Endothelial cell of umbilical vein (primary cell): ENCODE results near the gene CLEC18A. TPM values are rescaled to one million over a fixed set of nuclear protein-coding genes. Genes with fewer than 3 reads are reported as not detected.

Source experiments
- BruUV-seq: library from RNA; stranded (reverse); fragments of 400-500 nt; replicated peaks from 2 replicates; lab custom pipeline; 2021; lab: Mats Ljungman, UMichigan
- CTCF ChIA-PET: fragments of 300-600, 350-600 bp; sonication (Branson Sonifier 250); formaldehyde crosslinking; loops from one replicate; lab custom pipeline; 2021; ENCODE audit warnings: antibody characterized with exemption, inconsistent platforms; lab: Charles Lee
- POLR2A ChIA-PET: fragments of 300-600, 350-600 bp; sonication (Branson Sonifier 250); formaldehyde crosslinking; loops from one replicate; lab custom pipeline; 2021; ENCODE audit warnings: antibody characterized with exemption, inconsistent platforms; lab: Charles Lee
- DNase-seq: peaks from one replicate; pipeline ENCODE4 v3.0.0-alpha.2; 2011; ENCODE audit warnings: low read depth, low spot score
- FAIRE-seq: peaks from 2 replicates; lab custom pipeline; 2011; peaks lifted over from hg19 to GRCh38; lab: Jason Lieb, UNC
- H2AFZ ChIP-seq: 2 replicates; pipeline ENCODE4 v1.6.0; 2012; ENCODE audit warnings: low read depth, low read length, control low read depth, inconsistent platforms
- H3K27ac ChIP-seq: 2 replicates; pipeline ENCODE4 v1.5.1; 2011; ENCODE audit warnings: low read depth, mild to moderate bottlenecking, control low read depth, low read length, moderate library complexity; ENCODE audit not compliant: insufficient read depth
- H3K27me3 ChIP-seq, 2 experiments: 2 replicates each; pipeline versions ENCODE4 v1.6.0 to v1.6.1; 2011; ENCODE audit warnings: low read length in 2 of 2, mixed read lengths in 1 of 2; ENCODE audit not compliant: control insufficient read depth in 2 of 2, insufficient read depth in 2 of 2
- H3K36me3 ChIP-seq, 2 experiments: 2 replicates in 1 of 2; 3 replicates in 1 of 2; pipeline ENCODE4 v1.5.1; 2011; ENCODE audit warnings: low read length in 2 of 2, mild to moderate bottlenecking in 1 of 2, moderate library complexity in 1 of 2; ENCODE audit not compliant: control insufficient read depth in 2 of 2, insufficient read depth in 2 of 2; ENCODE audit errors: extremely low read depth in 1 of 2
- H3K4me1 ChIP-seq: 3 replicates; pipeline ENCODE4 v1.5.1; 2011; ENCODE audit warnings: mild to moderate bottlenecking, low read length; ENCODE audit not compliant: control insufficient read depth, insufficient read depth; ENCODE audit errors: extremely low read depth
- H3K4me2 ChIP-seq: 2 replicates; pipeline ENCODE4 v1.6.1; 2011; ENCODE audit warnings: low read length, control low read depth, mixed read lengths; ENCODE audit not compliant: insufficient read depth
- H3K4me3 ChIP-seq, 3 experiments: fragments of 200-600 bp in 1 of 3; sonication (generic), shearing (Covaris generic) in 1 of 3; replicated peaks in 1 of 3; 2 replicates each; pipeline ENCODE4 v1.5.1; 2011 to 2016; ENCODE audit warnings: control low read depth in 3 of 3, low read length in 3 of 3, mild to moderate bottlenecking in 2 of 3, inconsistent platforms in 1 of 3, low read depth in 1 of 3, moderate library complexity in 1 of 3; ENCODE audit not compliant: insufficient read depth in 1 of 3
- H3K79me2 ChIP-seq: 2 replicates; pipeline ENCODE4 v1.6.0; 2012; ENCODE audit warnings: low read length, inconsistent platforms; ENCODE audit not compliant: control insufficient read depth, insufficient read depth
- H3K9ac ChIP-seq: replicated peaks from 2 replicates; pipeline ENCODE3; 2011; ENCODE audit warnings: low read length, control low read depth; ENCODE audit not compliant: insufficient read depth; ENCODE audit errors: extremely low read depth
- H3K9me1 ChIP-seq: replicated peaks from 3 replicates; pipeline ENCODE4 v1.6.0; 2011; ENCODE audit warnings: mild to moderate bottlenecking, low read length; ENCODE audit not compliant: control insufficient read depth, insufficient read depth; ENCODE audit errors: extremely low read depth
- H3K9me3 ChIP-seq: replicated peaks from 2 replicates; pipeline ENCODE4 v1.5.1; 2012; ENCODE audit warnings: low read length, inconsistent platforms; ENCODE audit not compliant: control insufficient read depth, insufficient read depth
- H4K20me1 ChIP-seq: replicated peaks from 2 replicates; pipeline ENCODE3; 2011; ENCODE audit warnings: mild to moderate bottlenecking, low read length; ENCODE audit not compliant: control insufficient read depth, insufficient read depth; ENCODE audit errors: extremely low read depth
- CTCF ChIP-seq, 2 donors: IDR thresholded peaks; 1 replicate in 1 of 2; 2 replicates in 1 of 2; pipeline ENCODE4 v1.5.1; 2011; ENCODE audit warnings: low read length in 2 of 2, mild to moderate bottlenecking in 2 of 2, moderate library complexity in 2 of 2, control low read depth in 1 of 2, inconsistent platforms in 1 of 2, low read depth in 1 of 2; ENCODE audit not compliant: insufficient read depth in 1 of 2; ENCODE audit errors: extremely low read depth in 1 of 2
- EZH2 ChIP-seq: IDR thresholded peaks from 2 replicates; pipeline ENCODE4 v1.6.1; 2012; ENCODE audit warnings: borderline replicate concordance, low read depth, mild to moderate bottlenecking, moderate library complexity, low read length, inconsistent platforms; ENCODE audit not compliant: severe bottlenecking
- FOS ChIP-seq: IDR thresholded peaks from 2 replicates; pipeline ENCODE4 v1.6.1; 2011; ENCODE audit warnings: mild to moderate bottlenecking, low read length, moderate library complexity, borderline replicate concordance; ENCODE audit not compliant: insufficient read depth
- GATA2 ChIP-seq: IDR thresholded peaks from 2 replicates; pipeline ENCODE4 v1.7.0; 2011; ENCODE audit warnings: low read depth, mild to moderate bottlenecking, moderate library complexity, mixed read lengths, low read length; ENCODE audit not compliant: insufficient read length, insufficient read depth
- JUN ChIP-seq: IDR thresholded peaks from 2 replicates; pipeline ENCODE4 v1.6.1; 2011; ENCODE audit warnings: borderline replicate concordance, low read depth; ENCODE audit not compliant: insufficient read length, insufficient read depth
- MAX ChIP-seq: IDR thresholded peaks from 2 replicates; pipeline ENCODE4 v1.6.1; 2011; ENCODE audit not compliant: insufficient read depth, insufficient read length
- MYC ChIP-seq: IDR thresholded peaks from one replicate; pipeline ENCODE4 v1.6.1; 2011; ENCODE audit warnings: mild to moderate bottlenecking, low read depth, low read length
- POLR2A ChIP-seq: IDR thresholded peaks from 2 replicates; pipeline ENCODE4 v1.6.1; 2012; ENCODE audit warnings: low read depth, mild to moderate bottlenecking, control low read depth, low read length
- POLR2AphosphoS5 ChIP-seq: IDR thresholded peaks from 2 replicates; pipeline ENCODE4 v1.6.1; 2012; ENCODE audit warnings: low read depth, mild to moderate bottlenecking, control low read depth, low read length, moderate library complexity; ENCODE audit not compliant: insufficient read depth
- dilution Hi-C: fragments of 300-500 bp; cut with MboI; formaldehyde crosslinking; loops from one replicate; pipeline ENCODE4 v1.15.0; 2019; ENCODE audit warnings: low sequenced_read_pairs; ENCODE audit not compliant: extremely low pct_ligation_motif_present
- intact Hi-C: fragments of 100-400 bp; cut with micrococcal nuclease; formaldehyde crosslinking; loops from one replicate; pipeline ENCODE4 v1.10.0; 2022
- polyA plus RNA-seq, 4 experiments: library from polyadenylated mRNA; depleted of rRNA in 3 of 4; stranded (reverse) in 3 of 4; unstranded in 1 of 4; fragments of >200 nt; gene quantifications; 2 replicates each; pipeline versions ENCODE4 v1.2.1 to v1.2.3, GENCODE V29; 2011 to 2012; ENCODE audit warnings: missing spikeins in 1 of 4
- total RNA-seq: library from RNA; stranded (reverse); gene quantifications from 2 replicates; pipeline ENCODE4 v1.2.3, GENCODE V29; 2021

Gene CLEC18A
- total and polyA plus RNA-seq, 2 donors (not counting 3 experiments of a cell fraction or from before 2014, with no cell fraction given) = 0.35 to 0.51 TPM

- CTCF ChIA-PET = interaction anchor here (12.4 kb wide), 1 partner anchor 138 kb away, joined by 320 read pairs; no protein-coding TSS in a partner anchor
- H3K9me3 ChIP-seq = no peaks in the 10 kb centered on the region
- BruUV-seq = no TSS peak
- intact Hi-C loops = no loop called here
- H3K4me3 ChIP-seq = no peak overlapping the region
- FAIRE-seq (no peak), DNase-seq (no peak)
- H3K9ac ChIP-seq = no peak overlapping the region
- H3K4me1 ChIP-seq = no peaks in the 10 kb centered on the region
- no peak overlapping the region for H2AFZ ChIP-seq
- H3K4me2 ChIP-seq = no peak overlapping the region
- dilution Hi-C loops = no loop called here
- POLR2A ChIA-PET = no interaction called here
- H3K36me3 ChIP-seq = peaks cover 2 to 35% of the 10 kb centered on the region in 2 experiments
- H4K20me1 ChIP-seq = no peaks in the 10 kb centered on the region
- no peaks in the 10 kb centered on the region for H3K9me1 ChIP-seq
- H3K27me3 ChIP-seq = no peaks in the 10 kb centered on the region
- TF ChIP-seq POLR2AphosphoS5 = no peak
- TF ChIP-seq EZH2 = no peak
- TF ChIP-seq MYC = no peak
- TF ChIP-seq MAX = no peak
- no peak for TF ChIP-seq POLR2A
- no peak for TF ChIP-seq JUN
- no peak for TF ChIP-seq GATA2
- TF ChIP-seq FOS = no peak
- TF ChIP-seq CTCF (IDR thresholded peaks at IDR 0.05; ENCODE audit: extremely low read depth in 1 of 2, insufficient read depth in 1 of 2, low read depth in 1 of 2, low read length in 2 of 2) = no peak
- H3K79me2 ChIP-seq = no peaks in the 10 kb centered on the region
- H3K27ac ChIP-seq = no peak overlapping the region
These were observed 17.1 kb upstream of the CLEC18A start for GRCh38 chr16:69934044-69934443.
